Endothelial cell of umbilical vein (primary cell): ENCODE results near the gene KDM4C.

Experiments
- EZH2 ChIP-seq: IDR thresholded peaks from 2 replicates; pipeline ENCODE4 v1.6.1; 2012; ENCODE audit warnings: borderline replicate concordance, low read depth, mild to moderate bottlenecking, moderate library complexity, low read length, inconsistent platforms; ENCODE audit not compliant: severe bottlenecking
- FOS ChIP-seq: IDR thresholded peaks from 2 replicates; pipeline ENCODE4 v1.6.1; 2011; ENCODE audit warnings: mild to moderate bottlenecking, low read length, moderate library complexity, borderline replicate concordance; ENCODE audit not compliant: insufficient read depth
- JUN ChIP-seq: IDR thresholded peaks from 2 replicates; pipeline ENCODE4 v1.6.1; 2011; ENCODE audit warnings: borderline replicate concordance, low read depth; ENCODE audit not compliant: insufficient read length, insufficient read depth
- MAX ChIP-seq: IDR thresholded peaks from 2 replicates; pipeline ENCODE4 v1.6.1; 2011; ENCODE audit not compliant: insufficient read depth, insufficient read length
- MYC ChIP-seq: IDR thresholded peaks from one replicate; pipeline ENCODE4 v1.6.1; 2011; ENCODE audit warnings: mild to moderate bottlenecking, low read depth, low read length
- POLR2A ChIP-seq: IDR thresholded peaks from 2 replicates; pipeline ENCODE4 v1.6.1; 2012; ENCODE audit warnings: low read depth, mild to moderate bottlenecking, control low read depth, low read length
- POLR2AphosphoS5 ChIP-seq: IDR thresholded peaks from 2 replicates; pipeline ENCODE4 v1.6.1; 2012; ENCODE audit warnings: low read depth, mild to moderate bottlenecking, control low read depth, low read length, moderate library complexity; ENCODE audit not compliant: insufficient read depth
- TF ChIP-seq, protein P1 (sequence below), 2 donors: IDR thresholded peaks; 1 replicate in 1 of 2; 2 replicates in 1 of 2; pipeline ENCODE4 v1.5.1; 2011; ENCODE audit warnings: low read length in 2 of 2, mild to moderate bottlenecking in 2 of 2, moderate library complexity in 2 of 2, control low read depth in 1 of 2, inconsistent platforms in 1 of 2, low read depth in 1 of 2; ENCODE audit not compliant: insufficient read depth in 1 of 2; ENCODE audit errors: extremely low read depth in 1 of 2

DNA sequence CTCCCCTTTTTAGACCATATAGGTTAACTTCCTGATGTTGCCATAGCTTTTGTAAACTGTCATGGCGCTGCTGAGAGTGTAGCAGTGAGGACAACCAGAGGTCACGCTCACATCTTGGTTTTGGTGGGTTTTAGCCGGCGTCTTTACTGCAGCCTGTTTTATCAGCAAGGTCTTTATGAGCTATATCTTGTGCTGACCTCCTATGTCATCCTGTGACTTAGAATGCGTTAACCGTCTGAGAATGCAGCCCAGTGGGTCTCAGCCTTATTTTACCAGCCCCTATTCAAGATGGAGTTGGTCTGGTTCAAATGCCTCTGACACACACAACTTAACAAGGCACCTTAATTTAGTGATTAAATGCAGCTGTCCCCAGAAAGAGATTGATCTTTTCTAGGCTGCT, 23.9 kb upstream of the KDM4C start:
- TF ChIP-seq, protein P1, sequence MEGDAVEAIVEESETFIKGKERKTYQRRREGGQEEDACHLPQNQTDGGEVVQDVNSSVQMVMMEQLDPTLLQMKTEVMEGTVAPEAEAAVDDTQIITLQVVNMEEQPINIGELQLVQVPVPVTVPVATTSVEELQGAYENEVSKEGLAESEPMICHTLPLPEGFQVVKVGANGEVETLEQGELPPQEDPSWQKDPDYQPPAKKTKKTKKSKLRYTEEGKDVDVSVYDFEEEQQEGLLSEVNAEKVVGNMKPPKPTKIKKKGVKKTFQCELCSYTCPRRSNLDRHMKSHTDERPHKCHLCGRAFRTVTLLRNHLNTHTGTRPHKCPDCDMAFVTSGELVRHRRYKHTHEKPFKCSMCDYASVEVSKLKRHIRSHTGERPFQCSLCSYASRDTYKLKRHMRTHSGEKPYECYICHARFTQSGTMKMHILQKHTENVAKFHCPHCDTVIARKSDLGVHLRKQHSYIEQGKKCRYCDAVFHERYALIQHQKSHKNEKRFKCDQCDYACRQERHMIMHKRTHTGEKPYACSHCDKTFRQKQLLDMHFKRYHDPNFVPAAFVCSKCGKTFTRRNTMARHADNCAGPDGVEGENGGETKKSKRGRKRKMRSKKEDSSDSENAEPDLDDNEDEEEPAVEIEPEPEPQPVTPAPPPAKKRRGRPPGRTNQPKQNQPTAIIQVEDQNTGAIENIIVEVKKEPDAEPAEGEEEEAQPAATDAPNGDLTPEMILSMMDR (IDR thresholded peaks at IDR 0.05; ENCODE audit: extremely low read depth in 1 of 2, insufficient read depth in 1 of 2, low read depth in 1 of 2, low read length in 2 of 2) = no peak
- no peak for TF ChIP-seq POLR2A
- no peak for TF ChIP-seq EZH2
- no peak for TF ChIP-seq JUN
- TF ChIP-seq POLR2AphosphoS5 = no peak
- TF ChIP-seq MYC = no peak
- no peak for TF ChIP-seq MAX
- TF ChIP-seq FOS = no peak
